H1 (cell line): ENCODE results near the gene RRAD. TPM values are rescaled to one million over a fixed set of nuclear protein-coding genes. Genes with fewer than 3 reads are reported as not detected.

Experiments
- CTCF ChIA-PET: fragments of 300-600 bp; sonication (Branson Sonifier 250); formaldehyde crosslinking; loops from one replicate; lab custom pipeline; 2021; ENCODE audit not compliant: partially characterized antibody; lab: Charles Lee
- POLR2A ChIA-PET: fragments of 300-600 bp; sonication (Branson Sonifier 250); formaldehyde crosslinking; loops from one replicate; lab custom pipeline; 2021; ENCODE audit warnings: inconsistent platforms; ENCODE audit not compliant: partially characterized antibody; lab: Charles Lee
- DNase-seq, 2 experiments: peaks; one replicate each; pipeline versions ENCODE4 v3.0.0 to v3.0.0-alpha.2; 2010 to 2022; ENCODE audit warnings: low spot score in 2 of 2, low read depth in 1 of 2, mixed read lengths in 1 of 2
- FAIRE-seq: peaks from 2 replicates; lab custom pipeline; 2011; peaks lifted over from hg19 to GRCh38; lab: Jason Lieb, UNC
- H2AFZ ChIP-seq: 2 replicates; pipeline ENCODE4 v1.8.1; 2012; ENCODE audit warnings: low read length, inconsistent platforms
- H2AK5ac ChIP-seq: 2 replicates; pipeline ENCODE4 v1.6.1; 2013; ENCODE audit warnings: low read depth, low read length
- H2BK120ac ChIP-seq: replicated peaks from 2 replicates; pipeline ENCODE3; 2013; ENCODE audit warnings: low read depth, low read length, inconsistent platforms
- H2BK12ac ChIP-seq: 2 replicates; pipeline ENCODE4 v1.6.1; 2013; ENCODE audit warnings: low read depth, low read length
- H2BK15ac ChIP-seq: 2 replicates; pipeline ENCODE4 v1.6.1; 2013; ENCODE audit warnings: low read length
- H2BK20ac ChIP-seq: 2 replicates; pipeline ENCODE4 v1.6.1; 2013; ENCODE audit warnings: low read length
- H2BK5ac ChIP-seq: 2 replicates; pipeline ENCODE4 v1.6.1; 2013; ENCODE audit warnings: low read depth, low read length
- H3K14ac ChIP-seq: 2 replicates; pipeline ENCODE4 v1.6.1; 2013; ENCODE audit warnings: inconsistent platforms; ENCODE audit not compliant: insufficient read length
- H3K18ac ChIP-seq: 2 replicates; pipeline ENCODE4 v1.6.1; 2013; ENCODE audit warnings: low read length; ENCODE audit errors: extremely low read depth
- H3K23ac ChIP-seq: 2 replicates; pipeline ENCODE4 v1.6.1; 2013; ENCODE audit warnings: inconsistent platforms; ENCODE audit not compliant: insufficient read length
- H3K23me2 ChIP-seq: 2 replicates; pipeline ENCODE4 v1.6.1; 2013; ENCODE audit warnings: low read depth, low read length
- H3K27ac ChIP-seq: 2 replicates; pipeline ENCODE4 v1.6.1; 2011; ENCODE audit warnings: low read depth, low read length, inconsistent platforms
- H3K27me3 ChIP-seq, 4 experiments: replicated peaks in 1 of 4; 1 replicate in 1 of 4; 2 replicates in 3 of 4; pipeline versions ENCODE4 v1.6.1 to v1.8.1; 2011 to 2013; ENCODE audit warnings: low read length in 3 of 4, mild to moderate bottlenecking in 3 of 4, inconsistent platforms in 2 of 4, mixed read lengths in 2 of 4, moderate library complexity in 1 of 4; ENCODE audit not compliant: control insufficient read depth in 3 of 4, insufficient read depth in 3 of 4; ENCODE audit errors: extremely low read depth in 1 of 4
- H3K36me3 ChIP-seq, 4 experiments: 2 replicates each; pipeline versions ENCODE4 v1.6.1 to v1.8.1; 2011 to 2013; ENCODE audit warnings: mild to moderate bottlenecking in 4 of 4, low read length in 3 of 4, moderate library complexity in 2 of 4, control low read depth in 1 of 4, inconsistent platforms in 1 of 4; ENCODE audit not compliant: insufficient read depth in 4 of 4, control insufficient read depth in 2 of 4
- H3K4ac ChIP-seq: replicated peaks from 2 replicates; pipeline ENCODE3; 2013; ENCODE audit warnings: low read length, low read depth, mixed read lengths, inconsistent platforms; ENCODE audit not compliant: insufficient read length
- H3K4me1 ChIP-seq, 4 experiments: replicated peaks in 1 of 4; 1 replicate in 1 of 4; 2 replicates in 3 of 4; pipeline versions ENCODE4 v1.6.1 to v1.8.1; 2011 to 2013; ENCODE audit warnings: low read length in 3 of 4, inconsistent platforms in 2 of 4, mixed read lengths in 1 of 4; ENCODE audit not compliant: insufficient read depth in 4 of 4, control insufficient read depth in 3 of 4
- H3K4me2 ChIP-seq, 2 experiments: 2 replicates each; pipeline versions ENCODE4 v1.6.1 to v1.8.1; 2011 to 2013; ENCODE audit warnings: low read depth in 2 of 2, low read length in 2 of 2, control low read depth in 1 of 2, inconsistent platforms in 1 of 2, mild to moderate bottlenecking in 1 of 2; ENCODE audit not compliant: insufficient read depth in 1 of 2
- H3K4me3 ChIP-seq, 4 experiments: fragments of 200-600, 300-600 bp in 1 of 4; sonication (generic), shearing (Covaris generic), sonication (Bioruptor Twin) in 1 of 4; 2 replicates each; pipeline versions ENCODE4 v1.5.1 to v1.8.1; 2011 to 2016; ENCODE audit warnings: low read length in 4 of 4, low read depth in 3 of 4, control low read depth in 2 of 4, inconsistent platforms in 2 of 4, mild to moderate bottlenecking in 2 of 4, mixed read lengths in 1 of 4, moderate library complexity in 1 of 4; ENCODE audit not compliant: insufficient read depth in 2 of 4; ENCODE audit errors: extremely low read depth in 1 of 4
- H3K56ac ChIP-seq: replicated peaks from 2 replicates; pipeline ENCODE3; 2013; ENCODE audit warnings: low read depth, mild to moderate bottlenecking, mixed read lengths, low read length, inconsistent platforms; ENCODE audit not compliant: insufficient read length
- H3K79me1 ChIP-seq: 2 replicates; pipeline ENCODE4 v1.6.1; 2013; ENCODE audit warnings: low read depth, low read length, control low read depth
- H3K79me2 ChIP-seq, 2 experiments: 2 replicates each; pipeline versions ENCODE4 v1.6.1 to v1.8.1; 2012 to 2013; ENCODE audit warnings: low read length in 2 of 2, mild to moderate bottlenecking in 2 of 2, inconsistent platforms in 1 of 2; ENCODE audit not compliant: insufficient read depth in 2 of 2, control insufficient read depth in 1 of 2
- H3K9ac ChIP-seq, 4 experiments: replicated peaks in 1 of 4; 1 replicate in 1 of 4; 2 replicates in 3 of 4; pipeline versions ENCODE4 v1.6.1 to v1.8.1; 2011 to 2013; ENCODE audit warnings: low read depth in 3 of 4, low read length in 3 of 4, control low read depth in 2 of 4, mild to moderate bottlenecking in 2 of 4, moderate library complexity in 2 of 4, inconsistent platforms in 1 of 4; ENCODE audit errors: extremely low read depth in 1 of 4
- H3K9me3 ChIP-seq, 2 experiments: 2 replicates each; pipeline versions ENCODE4 v1.6.1 to v1.8.1; 2012 to 2013; ENCODE audit warnings: mild to moderate bottlenecking in 2 of 2, moderate library complexity in 2 of 2, control low read depth in 1 of 2, inconsistent platforms in 1 of 2, low read depth in 1 of 2, low read length in 1 of 2, mixed read lengths in 1 of 2; ENCODE audit not compliant: insufficient read depth in 2 of 2
- H4K20me1 ChIP-seq, 2 experiments: replicated peaks in 1 of 2; 2 replicates each; pipeline versions ENCODE3 to v1.8.1; 2011 to 2013; ENCODE audit warnings: inconsistent platforms in 2 of 2, low read length in 2 of 2, mild to moderate bottlenecking in 1 of 2; ENCODE audit not compliant: insufficient read depth in 2 of 2, control insufficient read depth in 1 of 2
- H4K5ac ChIP-seq: 2 replicates; pipeline ENCODE4 v1.6.1; 2013; ENCODE audit warnings: low read length, low read depth, mixed read lengths, inconsistent platforms; ENCODE audit not compliant: insufficient read length
- H4K8ac ChIP-seq: 2 replicates; pipeline ENCODE4 v1.8.0; 2013; ENCODE audit warnings: mild to moderate bottlenecking, moderate library complexity, low read length, inconsistent platforms; ENCODE audit not compliant: insufficient read depth; ENCODE audit errors: extremely low read depth
- H4K91ac ChIP-seq: replicated peaks from 2 replicates; pipeline ENCODE3; 2013; ENCODE audit warnings: low read length, mixed read lengths, inconsistent platforms; ENCODE audit not compliant: insufficient read length
- ASH2L ChIP-seq: fragments of 200-600, 300-600 bp; sonication (generic); IDR thresholded peaks from one replicate; pipeline ENCODE4 v1.7.1; 2017; ENCODE audit warnings: low read length
- BACH1 ChIP-seq: IDR thresholded peaks from 2 replicates; pipeline ENCODE4 v1.6.1; 2012; ENCODE audit warnings: low read length, improper control_type of control experiment
- CBX5 ChIP-seq: fragments of 300-800, 300-1000 bp; sonication (generic); IDR thresholded peaks from 2 replicates; pipeline ENCODE4 v1.7.1; 2016; ENCODE audit warnings: antibody characterized with exemption, low read length, low read depth
- GTF2F1 ChIP-seq: IDR thresholded peaks from 2 replicates; pipeline ENCODE4 v1.6.1; 2012; ENCODE audit warnings: low read depth, low read length, improper control_type of control experiment, borderline replicate concordance
- HDAC2 ChIP-seq, 2 experiments: fragments of 300-600 bp in 1 of 2; sonication (generic) in 1 of 2; IDR thresholded peaks; 2 replicates each; pipeline ENCODE4 v1.6.1; 2011 to 2012; ENCODE audit warnings: low read depth in 2 of 2, low read length in 2 of 2, mild to moderate bottlenecking in 2 of 2, moderate library complexity in 2 of 2, borderline replicate concordance in 1 of 2, inconsistent platforms in 1 of 2
- HDAC6 ChIP-seq: IDR thresholded peaks from one replicate; pipeline ENCODE4 v1.7.1; 2012; ENCODE audit warnings: low read depth, mild to moderate bottlenecking, inconsistent platforms, low read length, moderate library complexity
- JUND ChIP-seq: IDR thresholded peaks from 2 replicates; pipeline ENCODE4 v1.6.1; 2011; ENCODE audit warnings: mild to moderate bottlenecking, improper control_type of control experiment, low read length
- KDM1A ChIP-seq: fragments of 200-600, 300-600 bp; sonication (generic); IDR thresholded peaks from 2 replicates; pipeline ENCODE4 v1.7.1; 2016; ENCODE audit warnings: mild to moderate bottlenecking, low read length, borderline replicate concordance
- KDM5A ChIP-seq: fragments of 200-600 bp; IDR thresholded peaks from 2 replicates; pipeline ENCODE4 v1.7.1; 2012; ENCODE audit warnings: mild to moderate bottlenecking, low read length, inconsistent platforms, mixed read lengths
- RBBP5 ChIP-seq: IDR thresholded peaks from 2 replicates; pipeline ENCODE4 v1.7.1; 2012; ENCODE audit warnings: low read depth, mild to moderate bottlenecking, inconsistent platforms, low read length, moderate library complexity, borderline replicate concordance
- RXRA ChIP-seq: IDR thresholded peaks from 2 replicates; pipeline ENCODE4 v1.6.1; 2011; ENCODE audit warnings: low read depth, mild to moderate bottlenecking, low read length, moderate library complexity; ENCODE audit not compliant: insufficient read depth
- SIX5 ChIP-seq: IDR thresholded peaks from 2 replicates; pipeline ENCODE4 v1.6.1; 2011; ENCODE audit warnings: mild to moderate bottlenecking, low read depth, low read length
- TAF7 ChIP-seq: optimal IDR thresholded peaks from 2 replicates; pipeline ENCODE3; 2011; ENCODE audit warnings: low read depth, mild to moderate bottlenecking, inconsistent platforms, low read length, moderate library complexity, borderline replicate concordance
- TBP ChIP-seq: IDR thresholded peaks from 2 replicates; pipeline ENCODE4 v1.6.1; 2011; ENCODE audit warnings: low read depth, low read length, improper control_type of control experiment
- WGBS, 2 experiments: shearing (Covaris generic) in 1 of 2; methylation state at CpG; one replicate each; pipeline versions ENCODE4 v1.1.6 to v1.1.7; 2013 to 2015; ENCODE audit warnings: low lambda C conversion rate in 2 of 2, mixed read lengths in 2 of 2, inconsistent platforms in 1 of 2, low coverage in 1 of 2, missing lambda C conversion rate in 1 of 2; ENCODE audit not compliant: insufficient replicate concordance in 2 of 2, insufficient coverage in 1 of 2, insufficient read length in 1 of 2; ENCODE audit errors: extremely low coverage in 1 of 2, missing lambda C conversion rate in 1 of 2; 5-methylcytosine and 5-hydroxymethylcytosine counted together
- polyA plus RNA-seq, 7 experiments: library from polyadenylated mRNA; depleted of rRNA in 3 of 7; stranded (reverse) in 5 of 7; unstranded in 2 of 7; fragments of >200 nt in 5 of 7; fragments of 200-250 nt in 2 of 7; gene quantifications; 1 replicate in 5 of 7; 2 replicates in 1 of 7; 4 replicates in 1 of 7; pipeline versions ENCODE4 v1.2.1 to v1.2.3, GENCODE V29; 2011 to 2013; ENCODE audit warnings: missing spikeins in 2 of 7, mixed read lengths in 2 of 7
- total RNA-seq: library from RNA; stranded (reverse); fragmentation: NEBNext Ultra II Directional; extraction: Animal tissue kit (Norgen Biotek cat#: 25700); gene quantifications from 2 replicates; pipeline ENCODE4 v1.2.1, GENCODE V29; 2021

The RRAD gene
- total and polyA plus RNA-seq, 2 of the 8 experiments (the other 6 are each of a cell fraction or from before 2014, with no cell fraction given) = 0.17 TPM; not detected in 1

DNA sequence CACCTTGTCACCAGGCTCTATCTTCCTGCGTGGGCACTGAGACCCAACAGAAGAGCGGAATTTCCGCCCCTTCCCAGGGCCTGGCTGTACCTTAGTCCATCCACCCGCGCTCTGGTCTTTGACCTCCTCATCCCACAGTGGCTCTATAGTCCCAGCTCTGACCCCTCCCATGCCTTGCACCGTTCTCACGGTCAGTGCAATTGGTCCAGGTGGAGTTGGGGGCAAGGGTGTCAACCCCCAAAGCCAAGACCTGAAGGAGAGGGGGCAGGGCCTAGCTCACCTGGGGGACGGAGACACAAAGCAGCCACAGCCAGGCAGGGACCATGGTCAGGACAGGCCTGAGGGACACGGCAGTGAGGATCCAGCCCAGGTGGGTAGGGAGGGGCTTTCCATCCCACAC is 7.6 kb downstream of the RRAD start:
- Histone ChIP-seq H3K4me3 (no peak overlapping the region), H4K91ac (no peak overlapping the region), H3K56ac (no peak overlapping the region), H4K8ac (no peak overlapping the region), H3K27ac (no peak overlapping the region), H3K27me3 (peaks cover 0 to 5% (median 2%) of the 10 kb centered on the region in 4 experiments; a peak in 5 of 7 replicates), H3K79me2 (no peaks in the 10 kb centered on the region), H3K9me3 (no peaks in the 10 kb centered on the region), H3K23ac (no peak overlapping the region), H3K9ac (no peak overlapping the region; a peak in 2 of 7 replicates), H2AFZ (no peak overlapping the region), H2BK120ac (no peak overlapping the region), H4K5ac (no peak overlapping the region), H3K23me2 (peaks cover 3% of the 10 kb centered on the region; the same call in 1 of the 2 replicates), H2AK5ac (no peak overlapping the region), H4K20me1 (peaks cover 0 to 5% of the 10 kb centered on the region in 2 experiments), H2BK15ac (no peak overlapping the region), H3K4ac (no peak overlapping the region), H3K4me2 (no peak overlapping the region), H3K4me1 (no peaks in the 10 kb centered on the region; a peak in 1 of 7 replicates), H2BK20ac (no peak overlapping the region), H3K14ac (no peak overlapping the region), H3K79me1 (no peaks in the 10 kb centered on the region), H3K36me3 (no peaks in the 10 kb centered on the region), H2BK5ac (no peak overlapping the region), H3K18ac (no peak overlapping the region), H2BK12ac (no peak overlapping the region)
- POLR2A ChIA-PET = interaction anchor here (1.7 kb wide), 1 partner anchor 18 kb away, joined by 5 read pairs; no protein-coding TSS in a partner anchor
- DNase-seq (no peak), FAIRE-seq (no peak)
- 74% methylated on average over 7 of the region's 9 CpGs; no CpG with 5 or more reads in 1 of the 2 experiments for WGBS, 2 experiments
- CTCF ChIA-PET = interaction anchor here (0.6 to 42.0 kb wide), 9 partner anchors 2 to 262 kb away, joined by 3 to 1009 read pairs (median 3); partner anchors contain the start of genes CDH16, CES3, PDP2 and RRAD
- TF ChIP-seq HDAC6 = no peak
- TF ChIP-seq SIX5 = no peak
- no peak for TF ChIP-seq BACH1
- no peak for TF ChIP-seq JUND
- no peak for TF ChIP-seq RBBP5
- TF ChIP-seq RXRA = no peak
- no peak for TF ChIP-seq TBP
- no peak for TF ChIP-seq KDM1A
- TF ChIP-seq KDM5A = no peak
- TF ChIP-seq ASH2L = no peak
- TF ChIP-seq CBX5 = no peak
- TF ChIP-seq HDAC2 (IDR thresholded peaks at IDR 0.05; ENCODE audit: borderline replicate concordance in 1 of 2, low read depth in 2 of 2, low read length in 2 of 2) = no peak
- TF ChIP-seq GTF2F1 = no peak
- no peak for TF ChIP-seq TAF7
